Neural progenitor cell (in vitro differentiated cells): ENCODE measurements around the gene NPTX1.

Experiments
- EZH2 ChIP-seq: fragments of 200-600 bp; sonication (generic); IDR thresholded peaks from 2 replicates; pipeline ENCODE4 v1.6.1; 2017; ENCODE audit warnings: antibody characterized with exemption, mild to moderate bottlenecking, moderate library complexity
- EZH2phosphoT487 ChIP-seq: fragments of 200-600 bp; sonication (generic); IDR thresholded peaks from 2 replicates; pipeline ENCODE4 v1.6.1; 2017; ENCODE audit warnings: antibody characterized with exemption
- TF ChIP-seq, protein P1 (sequence below): fragments of 200-600 bp; sonication (generic); IDR thresholded peaks from 2 replicates; pipeline ENCODE4 v1.5.1; 2017; ENCODE audit warnings: antibody characterized with exemption, mild to moderate bottlenecking

DNA sequence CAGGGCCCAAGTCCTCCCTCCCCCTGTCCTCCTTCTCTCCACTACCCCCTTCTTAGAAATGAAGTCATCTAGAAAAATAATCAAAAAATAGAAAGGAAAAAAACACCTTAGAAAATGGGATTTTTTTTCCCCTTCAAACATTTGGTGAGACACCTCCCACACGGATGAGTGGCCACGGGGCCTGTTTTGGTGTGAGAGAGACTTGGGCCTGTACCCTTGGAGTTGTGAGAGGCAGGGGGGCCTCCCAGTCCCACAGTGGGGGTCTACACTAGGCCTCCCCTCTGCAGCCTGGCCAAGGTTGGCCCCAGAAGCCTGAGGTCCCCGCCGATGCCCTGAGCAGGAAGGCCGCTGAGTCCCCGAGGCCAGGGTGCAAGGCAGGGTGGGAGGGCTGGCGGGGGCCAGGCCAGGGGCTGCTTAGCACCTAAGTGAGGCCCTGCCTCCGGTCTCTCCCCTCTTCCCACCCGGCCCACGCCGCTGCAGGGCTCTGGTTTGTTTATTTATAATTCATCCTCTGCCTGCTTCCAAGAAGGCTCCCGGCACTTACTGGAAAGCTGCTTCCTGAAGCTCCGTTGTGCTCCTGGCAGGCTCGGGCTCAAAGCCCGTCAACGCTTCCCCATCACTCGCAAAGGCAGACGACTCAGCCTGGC, 26.4 kb downstream of the NPTX1 start:
- TF ChIP-seq, protein P1, sequence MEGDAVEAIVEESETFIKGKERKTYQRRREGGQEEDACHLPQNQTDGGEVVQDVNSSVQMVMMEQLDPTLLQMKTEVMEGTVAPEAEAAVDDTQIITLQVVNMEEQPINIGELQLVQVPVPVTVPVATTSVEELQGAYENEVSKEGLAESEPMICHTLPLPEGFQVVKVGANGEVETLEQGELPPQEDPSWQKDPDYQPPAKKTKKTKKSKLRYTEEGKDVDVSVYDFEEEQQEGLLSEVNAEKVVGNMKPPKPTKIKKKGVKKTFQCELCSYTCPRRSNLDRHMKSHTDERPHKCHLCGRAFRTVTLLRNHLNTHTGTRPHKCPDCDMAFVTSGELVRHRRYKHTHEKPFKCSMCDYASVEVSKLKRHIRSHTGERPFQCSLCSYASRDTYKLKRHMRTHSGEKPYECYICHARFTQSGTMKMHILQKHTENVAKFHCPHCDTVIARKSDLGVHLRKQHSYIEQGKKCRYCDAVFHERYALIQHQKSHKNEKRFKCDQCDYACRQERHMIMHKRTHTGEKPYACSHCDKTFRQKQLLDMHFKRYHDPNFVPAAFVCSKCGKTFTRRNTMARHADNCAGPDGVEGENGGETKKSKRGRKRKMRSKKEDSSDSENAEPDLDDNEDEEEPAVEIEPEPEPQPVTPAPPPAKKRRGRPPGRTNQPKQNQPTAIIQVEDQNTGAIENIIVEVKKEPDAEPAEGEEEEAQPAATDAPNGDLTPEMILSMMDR, result no peak
- no peak for TF ChIP-seq EZH2
- TF ChIP-seq EZH2phosphoT487, result no peak
